Measurements from ENCODE around the gene HERC3.

GRCh38 chr4:88757067-88757466 lies 164.8 kb downstream of the HERC3 start:
- TF ChIP-seq, protein P1, sequence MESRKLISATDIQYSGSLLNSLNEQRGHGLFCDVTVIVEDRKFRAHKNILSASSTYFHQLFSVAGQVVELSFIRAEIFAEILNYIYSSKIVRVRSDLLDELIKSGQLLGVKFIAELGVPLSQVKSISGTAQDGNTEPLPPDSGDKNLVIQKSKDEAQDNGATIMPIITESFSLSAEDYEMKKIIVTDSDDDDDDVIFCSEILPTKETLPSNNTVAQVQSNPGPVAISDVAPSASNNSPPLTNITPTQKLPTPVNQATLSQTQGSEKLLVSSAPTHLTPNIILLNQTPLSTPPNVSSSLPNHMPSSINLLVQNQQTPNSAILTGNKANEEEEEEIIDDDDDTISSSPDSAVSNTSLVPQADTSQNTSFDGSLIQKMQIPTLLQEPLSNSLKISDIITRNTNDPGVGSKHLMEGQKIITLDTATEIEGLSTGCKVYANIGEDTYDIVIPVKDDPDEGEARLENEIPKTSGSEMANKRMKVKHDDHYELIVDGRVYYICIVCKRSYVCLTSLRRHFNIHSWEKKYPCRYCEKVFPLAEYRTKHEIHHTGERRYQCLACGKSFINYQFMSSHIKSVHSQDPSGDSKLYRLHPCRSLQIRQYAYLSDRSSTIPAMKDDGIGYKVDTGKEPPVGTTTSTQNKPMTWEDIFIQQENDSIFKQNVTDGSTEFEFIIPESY (CRISPR knock-in tag; IDR thresholded peaks at IDR 0.05) = no peak
- TF ChIP-seq FOXM1 (CRISPR knock-in tag; IDR thresholded peaks at IDR 0.05) (no peak), NR2F6 (IDR thresholded peaks at IDR 0.05) (no peak), NR2F6 (CRISPR knock-in tag; IDR thresholded peaks at IDR 0.05) (no peak), POLR2A (IDR thresholded peaks at IDR 0.05; ENCODE audit: insufficient read depth in 1 of 2, low read depth in 2 of 2, low read length in 2 of 2) (no peak), ZNF766 (CRISPR knock-in tag; IDR thresholded peaks at IDR 0.05; ENCODE audit: borderline replicate concordance) (no peak), ZFX (CRISPR knock-in tag; IDR thresholded peaks at IDR 0.05; ENCODE audit: low read depth) (no peak), NBN (conservative IDR thresholded peaks at IDR 0.05) (no peak), PCBP1 (IDR thresholded peaks at IDR 0.05; ENCODE audit: borderline replicate concordance, low read depth, low read length) (no peak), CTCF (CRISPR knock-in tag; IDR thresholded peaks at IDR 0.05) (no peak), CEBPB (IDR thresholded peaks at IDR 0.05; ENCODE audit: borderline replicate concordance, low read depth, low read length) (no peak), SMARCC2 (IDR thresholded peaks at IDR 0.05) (no peak)
- TF ChIP-seq, protein P2, sequence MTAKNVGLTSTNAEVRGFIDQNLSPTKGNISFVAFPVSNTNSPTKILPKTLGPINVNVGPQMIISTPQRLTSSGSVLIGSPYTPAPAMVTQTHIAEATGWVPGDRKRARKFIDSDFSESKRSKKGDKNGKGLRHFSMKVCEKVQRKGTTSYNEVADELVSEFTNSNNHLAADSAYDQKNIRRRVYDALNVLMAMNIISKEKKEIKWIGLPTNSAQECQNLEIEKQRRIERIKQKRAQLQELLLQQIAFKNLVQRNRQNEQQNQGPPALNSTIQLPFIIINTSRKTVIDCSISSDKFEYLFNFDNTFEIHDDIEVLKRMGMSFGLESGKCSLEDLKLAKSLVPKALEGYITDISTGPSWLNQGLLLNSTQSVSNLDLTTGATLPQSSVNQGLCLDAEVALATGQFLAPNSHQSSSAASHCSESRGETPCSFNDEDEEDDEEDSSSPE (CRISPR knock-in tag; IDR thresholded peaks at IDR 0.05) = no peak
- TF ChIP-seq, protein P3, sequence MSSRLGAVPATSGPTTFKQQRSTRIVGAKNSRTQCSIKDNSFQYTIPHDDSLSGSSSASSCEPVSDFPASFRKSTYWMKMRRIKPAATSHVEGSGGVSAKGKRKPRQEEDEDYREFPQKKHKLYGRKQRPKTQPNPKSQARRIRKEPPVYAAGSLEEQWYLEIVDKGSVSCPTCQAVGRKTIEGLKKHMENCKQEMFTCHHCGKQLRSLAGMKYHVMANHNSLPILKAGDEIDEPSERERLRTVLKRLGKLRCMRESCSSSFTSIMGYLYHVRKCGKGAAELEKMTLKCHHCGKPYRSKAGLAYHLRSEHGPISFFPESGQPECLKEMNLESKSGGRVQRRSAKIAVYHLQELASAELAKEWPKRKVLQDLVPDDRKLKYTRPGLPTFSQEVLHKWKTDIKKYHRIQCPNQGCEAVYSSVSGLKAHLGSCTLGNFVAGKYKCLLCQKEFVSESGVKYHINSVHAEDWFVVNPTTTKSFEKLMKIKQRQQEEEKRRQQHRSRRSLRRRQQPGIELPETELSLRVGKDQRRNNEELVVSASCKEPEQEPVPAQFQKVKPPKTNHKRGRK (CRISPR knock-in tag; IDR thresholded peaks at IDR 0.05) = no peak
- TF ChIP-seq, protein P4, sequence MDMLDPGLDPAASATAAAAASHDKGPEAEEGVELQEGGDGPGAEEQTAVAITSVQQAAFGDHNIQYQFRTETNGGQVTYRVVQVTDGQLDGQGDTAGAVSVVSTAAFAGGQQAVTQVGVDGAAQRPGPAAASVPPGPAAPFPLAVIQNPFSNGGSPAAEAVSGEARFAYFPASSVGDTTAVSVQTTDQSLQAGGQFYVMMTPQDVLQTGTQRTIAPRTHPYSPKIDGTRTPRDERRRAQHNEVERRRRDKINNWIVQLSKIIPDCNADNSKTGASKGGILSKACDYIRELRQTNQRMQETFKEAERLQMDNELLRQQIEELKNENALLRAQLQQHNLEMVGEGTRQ (IDR thresholded peaks at IDR 0.05; ENCODE audit: low read depth, low read length) = no peak
- TF ChIP-seq, protein P4 (CRISPR knock-in tag; IDR thresholded peaks at IDR 0.05; ENCODE audit: borderline replicate concordance) = no peak
